Heart left ventricle (tissue), 13 donors: Measurements from ENCODE around the gene BRSK2.

Experiments used
- CTCF ChIP-seq, 12 donors: fragments of 200-600 bp; sonication (generic) in 4 of 12; IDR thresholded peaks; one replicate each; pipeline versions ENCODE4 v1.5.0 to v1.8.0; 2018 to 2022; ENCODE audit warnings: antibody characterized with exemption in 12 of 12, mild to moderate bottlenecking in 5 of 12
- POLR2A ChIP-seq, 2 donors: fragments of 450-650 bp; IDR thresholded peaks; one replicate each; pipeline ENCODE4 v1.6.1; 2017; ENCODE audit warnings: antibody characterized with exemption in 2 of 2, mild to moderate bottlenecking in 2 of 2, moderate library complexity in 2 of 2
- donor health status: ischemic (EF 13 %, LVEDD 7.1; RV severe dilation, severe dysfunction).
- donor health status: DM: no; HTN: yes; CAD: no.
- donor health status: DM: no; HTN: no; CAD: no.
- donor health status: ischemic (EF 25% LVEDD 6.9; RV normal size, moderate dysfunction).
- donor health status: ischemic (EF 25% LVEDD 5.7; RV mildly dilated, moderate dysfunction).
- donor health status: ischemic (EF 35%, LVEDD 5.7; RV mildly dilated, moderate dysfunction).
- donor health status: nonischemic (EF 11% LVEDD 7.7; RV severe dilation, severe dysfunction).
- donor health status: DM: yes; HTN: yes; CAD: no.
- donor health status: PGD.
- donor health status: ischemic (EF 29% LVEDD 5.4; RV normal size, mild dysfunction).
- donor health status: nonischemic (EF 23%, LVEDD 6.1; RV moderate dilation, normal function).

- TF ChIP-seq CTCF (IDR thresholded peaks at IDR 0.05), result no peak
- TF ChIP-seq POLR2A (IDR thresholded peaks at IDR 0.05), result no peak
Observed at GRCh38 chr11:1422481-1422880, 32.7 kb downstream of the BRSK2 start.
